SU-DHL-6 (cell line): ENCODE measurements around the gene RELN.

ENCODE experiments used
- H2AFZ ChIP-seq: fragments of 200-600 bp; sonication (generic); 2 replicates; pipeline ENCODE4 v1.6.1; 2014; ENCODE audit warnings: low read depth, mild to moderate bottlenecking, moderate library complexity, mixed read lengths, antibody characterized with exemption, low read length; ENCODE audit not compliant: severe bottlenecking
- H3F3A ChIP-seq: fragments of 200-600 bp; shearing (Covaris generic); 2 replicates; pipeline ENCODE4 v1.6.0; 2016; ENCODE audit warnings: antibody characterized with exemption, mild to moderate bottlenecking; ENCODE audit not compliant: insufficient read depth
- H3K27ac ChIP-seq: fragments of 200-600 bp; sonication (generic); 2 replicates; pipeline ENCODE4 v1.5.1; 2016; ENCODE audit warnings: low read depth, mild to moderate bottlenecking, low read length, moderate library complexity, mixed read lengths
- H3K27me3 ChIP-seq: fragments of 200-600 bp; sonication (generic), shearing (Covaris generic); 2 replicates; pipeline ENCODE4 v1.6.0; 2014; ENCODE audit warnings: mild to moderate bottlenecking, low read length
- H3K36me3 ChIP-seq: fragments of 200-600 bp; sonication (generic); 2 replicates; pipeline ENCODE4 v1.6.1; 2014; ENCODE audit warnings: mild to moderate bottlenecking, low read length, mixed read lengths
- H3K4me2 ChIP-seq: fragments of 300-600, 200-600 bp; shearing (Covaris generic), sonication (generic); 2 replicates; pipeline ENCODE4 v1.6.0; 2014; ENCODE audit warnings: low read length, low read depth, mild to moderate bottlenecking; ENCODE audit not compliant: poor library complexity, severe bottlenecking
- H3K4me3 ChIP-seq: fragments of 200-600 bp; sonication (generic); 2 replicates; pipeline ENCODE4 v1.5.1; 2014; ENCODE audit warnings: antibody characterized with exemption, low read length, mild to moderate bottlenecking, mixed read lengths; ENCODE audit not compliant: insufficient read depth, poor library complexity, severe bottlenecking
- H3K79me2 ChIP-seq: fragments of 200-600 bp; sonication (generic); 2 replicates; pipeline ENCODE4 v1.6.1; 2014; ENCODE audit warnings: mild to moderate bottlenecking, low read length, moderate library complexity; ENCODE audit not compliant: insufficient read depth
- H3K9ac ChIP-seq: fragments of 200-600 bp; sonication (generic); 2 replicates; pipeline ENCODE4 v1.7.0; 2014; ENCODE audit warnings: mild to moderate bottlenecking, low read length
- H3K9me2 ChIP-seq: fragments of 200-600 bp; sonication (generic); replicated peaks from 2 replicates; pipeline ENCODE4 v1.6.1; 2014; ENCODE audit warnings: low read length; ENCODE audit not compliant: insufficient read depth
- H3K9me3 ChIP-seq: fragments of 200-600 bp; sonication (generic); 2 replicates; pipeline ENCODE4 v1.6.1; 2014; ENCODE audit warnings: low read length, mixed read lengths; ENCODE audit not compliant: insufficient read depth
- H4K20me1 ChIP-seq: fragments of 200-600 bp; sonication (generic); 2 replicates; pipeline ENCODE4 v1.6.1; 2014; ENCODE audit warnings: low read depth, mild to moderate bottlenecking, antibody characterized with exemption, low read length, moderate library complexity, mixed read lengths
- CTCF ChIP-seq: fragments of 200-600 bp; sonication (generic); IDR thresholded peaks from one replicate; pipeline ENCODE4 v1.5.1; 2017; ENCODE audit warnings: antibody characterized with exemption, mild to moderate bottlenecking, low read length, moderate library complexity; ENCODE audit not compliant: insufficient read depth, poor library complexity, severe bottlenecking
- EZH2phosphoT487 ChIP-seq: fragments of 200-600 bp; sonication (generic), shearing (Covaris generic); conservative IDR thresholded peaks from 2 replicates; pipeline ENCODE4 v1.6.1; 2018; ENCODE audit warnings: mild to moderate bottlenecking, antibody characterized with exemption, low read length, moderate library complexity, mixed read lengths

The RELN gene

GRCh38 chr7:104024632-104025031, 35.2 kb upstream of the RELN start:
- H3K79me2 ChIP-seq, result no peaks in the 10 kb centered on the region
- no peak overlapping the region for H3K27ac ChIP-seq
- no peaks in the 10 kb centered on the region for H3K36me3 ChIP-seq
- no peak overlapping the region for H2AFZ ChIP-seq
- no peaks in the 10 kb centered on the region for H3F3A ChIP-seq
- H3K4me2 ChIP-seq, result no peak overlapping the region
- no peak overlapping the region for H3K9ac ChIP-seq
- TF ChIP-seq EZH2phosphoT487, result no peak
- TF ChIP-seq CTCF, result no peak
- H3K9me2 ChIP-seq, result no peaks in the 10 kb centered on the region
- H3K9me3 ChIP-seq, result peaks cover 10% of the 10 kb centered on the region; the same call in 1 of the 2 replicates
- H3K4me3 ChIP-seq, result no peak overlapping the region
- no peaks in the 10 kb centered on the region for H4K20me1 ChIP-seq
- H3K27me3 ChIP-seq, result no peaks in the 10 kb centered on the region

GRCh38 chr7:104023100-104023499, 33.6 kb upstream of the RELN start:
- Histone ChIP-seq H3K27me3 (no peaks in the 10 kb centered on the region), H3K4me2 (no peak overlapping the region)

GRCh38 chr7:104018425-104018824, 29.0 kb upstream of the RELN start:
- no peaks in the 10 kb centered on the region for H3F3A ChIP-seq
- no peak overlapping the region for H3K4me2 ChIP-seq
- H3K9me2 ChIP-seq, result no peaks in the 10 kb centered on the region
- H3K27ac ChIP-seq, result no peak overlapping the region
- H4K20me1 ChIP-seq, result no peaks in the 10 kb centered on the region
- H3K27me3 ChIP-seq, result no peaks in the 10 kb centered on the region
- H3K9ac ChIP-seq, result no peak overlapping the region
- no peak overlapping the region for H3K4me3 ChIP-seq
- TF ChIP-seq EZH2phosphoT487, result no peak
- no peak for TF ChIP-seq CTCF
- H2AFZ ChIP-seq, result no peak overlapping the region
- H3K9me3 ChIP-seq, result peaks cover 6% of the 10 kb centered on the region; the same call in 1 of the 2 replicates
- no peaks in the 10 kb centered on the region for H3K36me3 ChIP-seq
- no peaks in the 10 kb centered on the region for H3K79me2 ChIP-seq

More at GRCh38 chr7:104023100-104023499, 33.6 kb upstream of the RELN start:
- Histone ChIP-seq H3K9ac (no peak overlapping the region), H3K9me2 (no peaks in the 10 kb centered on the region), H3K36me3 (no peaks in the 10 kb centered on the region), H3K79me2 (no peaks in the 10 kb centered on the region), H3F3A (no peaks in the 10 kb centered on the region), H4K20me1 (no peaks in the 10 kb centered on the region), H3K27ac (no peak overlapping the region), H3K4me3 (no peak overlapping the region), H3K9me3 (peaks cover 10% of the 10 kb centered on the region; the same call in 1 of the 2 replicates), H2AFZ (no peak overlapping the region)
- TF ChIP-seq CTCF (no peak), EZH2phosphoT487 (no peak)

GRCh38 chr7:104017001-104017400, 27.5 kb upstream of the RELN start:
- Histone ChIP-seq H3K9me3 (no peaks in the 10 kb centered on the region), H3F3A (no peaks in the 10 kb centered on the region), H3K9ac (no peak overlapping the region)

More at GRCh38 chr7:104017001-104017400, 27.5 kb upstream of the RELN start:
- TF ChIP-seq EZH2phosphoT487 (no peak), CTCF (no peak)
- H4K20me1 ChIP-seq, result no peaks in the 10 kb centered on the region
- no peak overlapping the region for H3K4me3 ChIP-seq
- no peaks in the 10 kb centered on the region for H3K36me3 ChIP-seq
- H3K9me2 ChIP-seq, result no peaks in the 10 kb centered on the region
- no peak overlapping the region for H3K4me2 ChIP-seq
- H3K27me3 ChIP-seq, result no peaks in the 10 kb centered on the region
- no peaks in the 10 kb centered on the region for H3K79me2 ChIP-seq
- H3K27ac ChIP-seq, result no peak overlapping the region
- no peak overlapping the region for H2AFZ ChIP-seq
